MM.1S (cell line): ENCODE data around the gene MUC7.

Experiments used
- CTCF ChIP-seq: fragments of 300-600 bp; sonication (generic); IDR thresholded peaks from 2 replicates; pipeline ENCODE4 v1.5.1; 2016; ENCODE audit warnings: antibody characterized with exemption, low read length, mixed read lengths
- EZH2phosphoT487 ChIP-seq: fragments of 300-600 bp; sonication (generic); IDR thresholded peaks from 2 replicates; pipeline ENCODE4 v1.6.1; 2018; ENCODE audit warnings: antibody characterized with exemption, low read length

GRCh38 chr4:70473679-70474078 is 1.7 kb downstream of the MUC7 start:
- no peak for TF ChIP-seq CTCF
- no peak for TF ChIP-seq EZH2phosphoT487
